Body of pancreas (tissue), 4 donors: ENCODE measurements around the gene NXPE1.

ENCODE experiments used
- POLR2A ChIP-seq, 3 donors: fragments of 450-650 bp; IDR thresholded peaks; one replicate each; pipeline ENCODE4 v1.6.1; 2016; ENCODE audit warnings: antibody characterized with exemption in 3 of 3, mild to moderate bottlenecking in 2 of 3
- TF ChIP-seq, protein P1 (sequence below), 7 experiments: fragments of 450-650 bp in 4 of 7; fragments of 200-600 bp in 3 of 7; sonication (generic) in 3 of 7; IDR thresholded peaks; one replicate each; pipeline ENCODE4 v1.5.1; 2016 to 2019; ENCODE audit warnings: antibody characterized with exemption in 7 of 7

DNA sequence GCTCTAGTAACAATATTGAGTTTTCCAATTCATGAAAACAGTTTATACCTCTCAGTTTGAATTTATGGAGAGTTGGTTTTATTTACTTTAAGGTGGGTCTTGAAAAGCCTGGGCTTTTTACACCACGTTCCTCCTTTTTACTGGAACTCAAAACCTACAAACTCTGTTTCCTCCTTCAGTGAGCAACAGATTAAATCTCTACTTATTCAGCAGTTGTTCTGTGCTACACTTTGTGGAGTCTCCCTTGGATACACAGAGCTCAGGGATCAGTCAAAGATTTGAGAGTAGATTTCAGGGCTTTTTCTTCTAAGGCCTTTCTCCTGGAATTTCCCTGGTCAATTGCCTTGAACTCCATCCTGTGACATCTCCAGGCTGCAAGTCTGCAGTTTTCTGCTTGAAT, 3.5 kb downstream of the NXPE1 start:
- TF ChIP-seq, protein P1, sequence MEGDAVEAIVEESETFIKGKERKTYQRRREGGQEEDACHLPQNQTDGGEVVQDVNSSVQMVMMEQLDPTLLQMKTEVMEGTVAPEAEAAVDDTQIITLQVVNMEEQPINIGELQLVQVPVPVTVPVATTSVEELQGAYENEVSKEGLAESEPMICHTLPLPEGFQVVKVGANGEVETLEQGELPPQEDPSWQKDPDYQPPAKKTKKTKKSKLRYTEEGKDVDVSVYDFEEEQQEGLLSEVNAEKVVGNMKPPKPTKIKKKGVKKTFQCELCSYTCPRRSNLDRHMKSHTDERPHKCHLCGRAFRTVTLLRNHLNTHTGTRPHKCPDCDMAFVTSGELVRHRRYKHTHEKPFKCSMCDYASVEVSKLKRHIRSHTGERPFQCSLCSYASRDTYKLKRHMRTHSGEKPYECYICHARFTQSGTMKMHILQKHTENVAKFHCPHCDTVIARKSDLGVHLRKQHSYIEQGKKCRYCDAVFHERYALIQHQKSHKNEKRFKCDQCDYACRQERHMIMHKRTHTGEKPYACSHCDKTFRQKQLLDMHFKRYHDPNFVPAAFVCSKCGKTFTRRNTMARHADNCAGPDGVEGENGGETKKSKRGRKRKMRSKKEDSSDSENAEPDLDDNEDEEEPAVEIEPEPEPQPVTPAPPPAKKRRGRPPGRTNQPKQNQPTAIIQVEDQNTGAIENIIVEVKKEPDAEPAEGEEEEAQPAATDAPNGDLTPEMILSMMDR (IDR thresholded peaks at IDR 0.05) = no peak
- no peak for TF ChIP-seq POLR2A (IDR thresholded peaks at IDR 0.05)
